HG03439 (cell line): ENCODE measurements around the gene ATXN3.

Experiments
- ATAC-seq: cut with Tn5 transposase; IDR thresholded peaks from one replicate; pipeline ENCODE4 v1.9.1; 2021; ENCODE audit warnings: mild to moderate bottlenecking, moderate library complexity; ENCODE audit not compliant: unreplicated experiment

Gene ATXN3

GRCh38 chr14:92106143-92106926, at the start of gene ATXN3:
ATXN3 (minus strand) TSS chr14:92106582; CDS start chr14:92106552, 30 bp downstream.
- ATAC-seq = peak; percentile 94

GRCh38 chr14:92154283-92154942, 48.0 kb upstream of the ATXN3 start:
- ATAC-seq = no peak

GRCh38 chr14:92153581-92153980, 47.2 kb upstream of the ATXN3 start:
- ATAC-seq = no peak

GRCh38 chr14:92144708-92145107, 38.3 kb upstream of the ATXN3 start:
- ATAC-seq = no peak

- ATAC-seq = no peak
These were observed 37.6 kb upstream of the ATXN3 start for GRCh38 chr14:92143962-92144361.

GRCh38 chr14:92143309-92143708, 36.9 kb upstream of the ATXN3 start:
- ATAC-seq = no peak

- ATAC-seq = no peak
These were observed 28.9 kb upstream of the ATXN3 start for GRCh38 chr14:92135269-92135668.

- ATAC-seq = no peak
These were observed 28.1 kb upstream of the ATXN3 start for GRCh38 chr14:92134456-92134855.

GRCh38 chr14:92122761-92123160, 16.4 kb upstream of the ATXN3 start:
- no peak for ATAC-seq

GRCh38 chr14:92122351-92122677, 15.9 kb upstream of the ATXN3 start:
- no peak for ATAC-seq

GRCh38 chr14:92121670-92122350, 15.4 kb upstream of the ATXN3 start, which contains the start of the genes CPSF2 and NDUFB1:
CPSF2 (plus strand) TSS chr14:92121969; CDS start chr14:92130985, 9,016 bp downstream.
NDUFB1 (minus strand) TSS chr14:92121706; CDS start chr14:92117637, 4,069 bp downstream.
- ATAC-seq = peak; percentile 82

GRCh38 chr14:92121207-92121669, 14.9 kb upstream of the ATXN3 start:
- no peak for ATAC-seq

- no peak for ATAC-seq
These were observed 3.1 kb upstream of the ATXN3 start for GRCh38 chr14:92109490-92109889.

- ATAC-seq = no peak
These were observed 2.2 kb upstream of the ATXN3 start for GRCh38 chr14:92108345-92109254.

GRCh38 chr14:92105893-92106142, 564 bp downstream of the ATXN3 start:
- ATAC-seq = peak; percentile 5

- no peak for ATAC-seq
These were observed 1.1 kb downstream of the ATXN3 start for GRCh38 chr14:92105073-92105892.

GRCh38 chr14:92103363-92103989, 2.9 kb downstream of the ATXN3 start:
- no peak for ATAC-seq

GRCh38 chr14:92099802-92100201, 6.6 kb downstream of the ATXN3 start:
- no peak for ATAC-seq

- no peak for ATAC-seq
These were observed 13.1 kb downstream of the ATXN3 start for GRCh38 chr14:92093320-92093719.

GRCh38 chr14:92088494-92088893, 17.9 kb downstream of the ATXN3 start:
- ATAC-seq = no peak
